GM15510 (cell line): Measurements from ENCODE around the gene EZR.

ENCODE experiments used
- POLR2A ChIP-seq: IDR thresholded peaks from 3 replicates; pipeline ENCODE4 v1.6.1; 2011; ENCODE audit warnings: borderline replicate concordance; ENCODE audit not compliant: insufficient read length; ENCODE audit errors: extremely low read depth

Gene EZR

DNA sequence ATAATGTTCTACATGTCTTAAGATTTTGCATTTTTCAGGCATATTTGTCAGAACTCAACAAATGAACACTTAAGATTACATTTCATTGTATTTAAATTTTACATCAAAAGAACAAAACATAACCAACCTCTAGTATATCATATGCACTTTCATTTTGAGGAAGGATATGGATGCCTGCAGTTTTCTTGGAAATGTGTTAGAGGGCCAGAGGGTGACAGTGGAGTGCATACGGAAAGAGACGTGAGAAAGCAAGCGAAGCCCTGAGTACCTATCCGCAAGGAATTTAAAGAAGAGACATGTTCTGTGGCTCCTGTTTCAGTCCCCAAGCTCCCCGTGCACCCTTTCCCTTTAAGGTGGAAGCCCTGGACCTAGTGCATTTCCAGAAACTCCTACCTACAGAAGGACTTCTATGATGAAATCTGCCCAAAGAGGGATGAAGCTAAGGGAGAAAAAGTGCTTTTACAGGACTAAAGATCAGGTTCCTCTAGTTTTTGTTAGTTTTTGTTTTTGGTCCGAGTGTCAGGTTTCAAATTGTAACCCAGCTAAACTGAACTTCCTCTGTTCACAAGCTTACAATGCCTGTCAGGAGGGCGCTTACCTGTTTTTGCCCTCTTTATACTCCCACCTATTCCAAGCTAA lies 38.8 kb downstream of the EZR start:
- TF ChIP-seq POLR2A, result no peak

- no peak for TF ChIP-seq POLR2A
Measured at GRCh38 chr6:158778005-158778527, 41.1 kb downstream of the EZR start.

- no peak for TF ChIP-seq POLR2A
Measured at GRCh38 chr6:158777510-158777909, 41.7 kb downstream of the EZR start.

DNA sequence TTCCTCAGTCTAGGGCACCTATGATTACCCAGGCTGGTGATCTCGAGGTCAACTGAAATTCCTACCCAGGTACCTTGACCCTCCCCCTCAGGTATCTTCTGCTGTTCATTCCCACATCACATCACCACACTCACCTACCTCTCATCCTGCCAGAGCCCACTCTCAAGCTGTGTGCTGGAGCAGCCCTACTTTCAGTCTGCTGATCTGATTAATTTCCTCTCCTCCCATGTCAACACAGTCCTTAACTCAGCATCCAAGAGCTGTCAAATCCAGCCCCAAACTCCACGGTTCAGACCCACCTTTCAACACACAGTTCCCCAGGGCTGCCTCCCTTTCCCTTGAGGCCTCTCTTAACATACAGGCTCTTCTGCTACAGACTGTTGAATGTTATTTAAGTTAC lies 42.4 kb downstream of the EZR start:
- no peak for TF ChIP-seq POLR2A

DNA sequence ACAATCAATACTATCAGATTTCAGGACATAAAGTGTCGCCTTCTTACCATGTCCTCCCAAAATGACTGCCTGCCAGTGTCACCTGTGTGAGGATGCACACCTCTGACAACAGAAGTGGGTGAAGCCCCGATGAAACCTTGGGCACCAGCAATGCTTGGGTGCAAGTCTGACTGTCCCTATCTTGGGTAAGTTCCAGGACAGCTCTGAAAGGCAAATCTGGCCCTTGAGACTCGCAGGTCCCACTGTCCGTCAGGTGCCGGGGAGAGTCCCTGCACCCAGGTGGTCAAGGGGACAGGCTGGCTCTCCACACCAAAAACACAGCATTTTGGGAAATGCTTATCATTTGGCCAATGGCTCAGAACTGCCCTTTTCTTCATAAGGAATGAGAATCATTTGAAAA lies 43.3 kb downstream of the EZR start:
- no peak for TF ChIP-seq POLR2A

GRCh38 chr6:158774717-158775449 lies 44.3 kb downstream of the EZR start:
- no peak for TF ChIP-seq POLR2A

- TF ChIP-seq POLR2A, result no peak
Measured at GRCh38 chr6:158773581-158774449, 45.4 kb downstream of the EZR start.

DNA sequence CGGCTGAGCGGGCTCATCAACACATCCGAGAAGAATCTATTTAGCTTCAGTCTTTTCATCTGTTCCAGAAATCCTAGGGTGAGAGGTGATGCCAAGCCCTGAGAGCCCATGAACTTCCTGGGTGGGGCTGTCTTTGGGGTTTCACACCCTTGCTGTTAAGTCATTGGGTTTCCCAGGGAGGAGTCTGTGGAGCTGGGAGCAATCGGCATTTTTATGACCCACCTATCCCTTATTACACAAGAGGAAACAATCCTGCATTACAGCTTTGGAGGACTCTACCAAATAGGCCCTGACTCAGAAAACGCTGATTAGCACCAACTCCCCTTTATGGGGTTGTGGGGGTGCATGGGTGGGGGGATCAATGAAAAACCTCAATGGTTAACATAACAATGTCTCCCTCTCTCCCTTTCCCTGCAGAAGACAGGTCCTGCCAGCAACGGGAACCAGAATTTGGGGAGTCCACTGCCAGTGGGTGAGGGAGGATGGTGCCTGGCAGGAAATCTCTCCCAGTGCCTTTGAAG lies 46.3 kb downstream of the EZR start:
- no peak for TF ChIP-seq POLR2A

GRCh38 chr6:158772172-158772571 lies 47.0 kb downstream of the EZR start:
- no peak for TF ChIP-seq POLR2A

GRCh38 chr6:158771399-158772152 lies 47.6 kb downstream of the EZR start:
- peak; percentile 4 for TF ChIP-seq POLR2A

DNA sequence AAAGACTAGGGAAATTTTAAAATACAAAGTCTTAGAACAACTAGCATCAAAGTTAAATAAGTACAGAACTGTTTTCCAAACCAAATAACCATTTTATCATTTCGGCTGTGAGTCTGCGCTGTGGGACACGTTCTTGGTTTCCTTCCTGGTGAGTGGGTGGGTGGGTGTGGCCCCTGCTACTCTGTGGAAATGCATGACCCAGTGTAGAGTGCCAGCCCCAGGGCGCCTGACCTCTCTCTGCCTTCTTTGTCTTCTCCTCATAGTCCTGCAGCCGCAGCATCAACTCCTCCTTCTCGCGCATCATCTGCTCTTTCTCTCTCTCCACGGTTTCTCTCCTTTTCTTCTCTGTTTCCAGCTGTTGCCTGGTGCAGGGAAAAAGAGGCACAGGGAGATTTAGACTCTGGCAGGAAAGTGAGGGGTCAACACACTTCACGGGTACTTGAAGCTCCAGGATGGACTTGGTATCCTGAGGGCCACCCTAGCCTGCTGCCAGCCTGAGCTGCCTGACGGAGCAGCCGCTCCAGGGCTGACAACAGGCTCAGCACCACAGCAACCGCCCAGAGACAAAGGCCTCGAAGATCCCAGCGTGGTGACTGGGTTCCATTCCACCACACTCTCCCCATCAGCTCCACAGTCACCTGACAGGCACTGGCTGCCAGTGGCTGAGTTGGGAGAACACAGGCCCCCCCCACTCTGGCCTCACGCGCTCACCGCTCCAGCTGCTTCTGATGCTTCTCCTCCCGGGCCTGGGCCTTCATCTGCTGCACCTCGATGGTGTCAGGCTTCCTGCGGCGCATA lies 48.4 kb downstream of the EZR start:
- TF ChIP-seq POLR2A, result no peak

DNA sequence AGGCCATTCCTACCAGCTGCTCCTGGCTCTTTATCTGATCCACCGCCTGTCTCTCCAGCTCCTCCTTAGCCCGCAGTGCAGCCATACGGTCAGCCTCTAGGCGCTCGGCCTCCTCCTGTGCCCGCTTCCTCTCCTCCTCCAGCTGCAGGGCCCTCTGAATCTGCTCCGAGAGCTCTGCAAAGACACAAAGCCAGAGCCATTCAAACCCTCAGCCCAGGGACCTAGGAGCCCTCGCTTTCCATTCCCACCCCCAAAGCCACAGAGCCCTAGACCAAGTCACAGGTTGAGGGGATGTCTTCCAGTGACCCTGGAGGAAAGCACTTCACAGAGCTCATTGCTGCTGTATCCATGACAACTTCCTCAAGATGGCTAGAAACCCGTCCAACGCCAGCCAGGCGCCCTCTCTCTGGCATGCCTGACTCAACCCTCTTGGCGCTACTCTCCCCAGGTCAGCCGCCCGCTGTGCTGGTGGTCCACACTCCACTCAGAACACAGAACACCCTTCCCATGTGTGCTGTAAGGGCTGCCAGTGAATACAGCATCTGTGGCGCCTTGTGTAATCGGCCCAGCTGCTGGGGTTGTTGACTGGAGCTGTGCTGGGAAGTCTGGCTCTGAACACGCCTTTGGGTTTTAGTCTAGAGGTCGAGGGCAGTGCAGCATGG lies 49.3 kb downstream of the EZR start:
- no peak for TF ChIP-seq POLR2A

DNA sequence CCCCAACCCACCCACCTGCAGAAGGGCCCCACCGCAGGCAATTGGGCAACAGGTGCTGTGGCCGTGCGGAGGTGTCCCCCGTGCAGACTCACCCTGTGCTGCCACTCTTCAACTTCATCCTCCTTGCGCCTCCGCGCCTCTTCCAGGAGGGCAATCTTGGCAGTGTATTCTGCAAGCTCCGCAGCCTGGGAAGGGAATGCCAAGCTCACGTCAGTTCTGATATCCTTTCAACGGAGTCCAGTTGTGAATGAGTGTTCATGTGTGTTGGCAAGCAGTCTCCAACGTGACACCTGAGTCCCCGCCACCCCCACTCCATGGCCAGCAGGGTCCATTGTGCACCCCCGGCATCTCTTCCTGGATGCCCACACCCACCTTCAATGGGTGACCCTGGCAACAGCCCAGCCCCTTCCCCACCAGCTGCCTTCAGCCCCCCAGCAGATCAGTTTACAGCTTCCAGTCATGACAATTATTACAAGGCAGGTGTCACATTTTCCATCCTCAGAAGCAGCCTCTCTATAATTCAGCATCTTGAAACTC lies 49.9 kb downstream of the EZR start:
- TF ChIP-seq POLR2A, result no peak
